Measurements from ENCODE around the gene PI4KA. TPM values are rescaled to one million over a fixed set of nuclear protein-coding genes. Genes with fewer than 3 reads are reported as not detected.

PI4KA gene
- polyA plus RNA-seq, 1 of the 3 experiments (the other 2 are of a cell fraction), result 30.0 TPM

- H3K4me3 ChIP-seq (ENCODE audit: low read depth in 2 of 2, low read length in 1 of 2), result no peak overlapping the region
- ChIA-PET CTCF (interaction anchor here (2.5 kb wide), 1 partner anchor 11 kb away, joined by 9 read pairs; no protein-coding TSS in a partner anchor), POLR2A (no interaction called here)
- H3K27me3 ChIP-seq (ENCODE audit: insufficient read depth), result no peaks in the 10 kb centered on the region
- peaks cover 33 to 45% of the 10 kb centered on the region in 2 experiments for H3K36me3 ChIP-seq (replicated peaks in 1 of 2; ENCODE audit: control insufficient read depth in 1 of 2, insufficient read depth in 2 of 2, low read length in 1 of 2)
- no peaks in the 10 kb centered on the region for H3K4me1 ChIP-seq (ENCODE audit: control insufficient read depth in 1 of 2, insufficient read depth in 2 of 2, low read depth in 1 of 2, low read length in 1 of 2)
- H3K79me2 ChIP-seq (ENCODE audit: insufficient read depth), result no peaks in the 10 kb centered on the region
- no peaks in the 10 kb centered on the region for H3K9me2 ChIP-seq
- H3K4me2 ChIP-seq, result no peak overlapping the region
- WGBS (ENCODE audit: low lambda C conversion rate), result 94% methylated on average over 9 of the region's 9 CpGs
- no peak overlapping the region for H2AFZ ChIP-seq (ENCODE audit: low read depth)
- no peaks in the 10 kb centered on the region for H4K20me1 ChIP-seq (ENCODE audit: insufficient read depth)
- no peak overlapping the region for H3K27ac ChIP-seq (ENCODE audit: low read depth in 2 of 2, low read length in 1 of 2)
- DNase-seq, result no peak
- no peaks in the 10 kb centered on the region for H3K9me3 ChIP-seq
- peaks cover 7% of the 10 kb centered on the region for H3F3A ChIP-seq (replicated peaks; ENCODE audit: insufficient read depth)
- TF ChIP-seq MEF2A (IDR thresholded peaks at IDR 0.05; ENCODE audit: borderline replicate concordance, low read depth), result no peak
- TF ChIP-seq RCOR1 (IDR thresholded peaks at IDR 0.05; ENCODE audit: low read length), result no peak
- no peak for TF ChIP-seq NFIC (IDR thresholded peaks at IDR 0.05; ENCODE audit: borderline replicate concordance)
- no peak for TF ChIP-seq CHD2 (IDR thresholded peaks at IDR 0.05; ENCODE audit: low read length, partially characterized antibody)
- no peak for TF ChIP-seq NRF1 (IDR thresholded peaks at IDR 0.05; ENCODE audit: low read depth, low read length)
- no peak for TF ChIP-seq EP300 (IDR thresholded peaks at IDR 0.05; ENCODE audit: borderline replicate concordance in 1 of 2, low read depth in 1 of 2, low read length in 1 of 2)
- no peak for TF ChIP-seq JUND (IDR thresholded peaks at IDR 0.05)
- no peak for TF ChIP-seq SIN3A (IDR thresholded peaks at IDR 0.05; ENCODE audit: borderline replicate concordance, low read depth, low read length)
- no peak for TF ChIP-seq MXI1 (IDR thresholded peaks at IDR 0.05; ENCODE audit: low read depth, low read length)
- TF ChIP-seq MAX (IDR thresholded peaks at IDR 0.05; ENCODE audit: low read depth), result no peak
- no peak for TF ChIP-seq EZH2phosphoT487 (IDR thresholded peaks at IDR 0.05; ENCODE audit: borderline replicate concordance, low read depth)
- TF ChIP-seq TAF1 (IDR thresholded peaks at IDR 0.05; ENCODE audit: borderline replicate concordance, low read depth, low read length), result no peak
- no peak for TF ChIP-seq FOXM1 (IDR thresholded peaks at IDR 0.05; ENCODE audit: low read depth)
- no peak overlapping the region for H3K9ac ChIP-seq
Observed at GRCh38 chr22:20815477-20816050, 43.0 kb downstream of the PI4KA start.

GRCh38 chr22:20814221-20814808, 44.3 kb downstream of the PI4KA start:
- no peaks in the 10 kb centered on the region for H3K9me2 ChIP-seq
- H3K27me3 ChIP-seq (ENCODE audit: insufficient read depth), result no peaks in the 10 kb centered on the region
- CTCF ChIA-PET, result interaction anchor here (1.5 to 2.5 kb wide), 2 partner anchors 10 to 53 kb away, joined by 5 to 9 read pairs; no protein-coding TSS in a partner anchor
- WGBS (ENCODE audit: low lambda C conversion rate), result 94% methylated on average over 5 of the region's 5 CpGs
- no peak overlapping the region for H3K9ac ChIP-seq
- no peak for DNase-seq
- POLR2A ChIA-PET, result no interaction called here
- no peak overlapping the region for H3K4me3 ChIP-seq (ENCODE audit: low read depth in 2 of 2, low read length in 1 of 2)
- H3K36me3 ChIP-seq (replicated peaks in 1 of 2; ENCODE audit: control insufficient read depth in 1 of 2, insufficient read depth in 2 of 2, low read length in 1 of 2), result peaks cover 31 to 40% of the 10 kb centered on the region in 2 experiments
- H4K20me1 ChIP-seq (ENCODE audit: insufficient read depth), result no peaks in the 10 kb centered on the region
- peaks cover 7% of the 10 kb centered on the region for H3F3A ChIP-seq (replicated peaks; ENCODE audit: insufficient read depth)
- H3K27ac ChIP-seq (ENCODE audit: low read depth in 2 of 2, low read length in 1 of 2), result no peak overlapping the region
- H3K79me2 ChIP-seq (ENCODE audit: insufficient read depth), result no peaks in the 10 kb centered on the region
- no peaks in the 10 kb centered on the region for H3K9me3 ChIP-seq
- no peak overlapping the region for H3K4me2 ChIP-seq
- no peaks in the 10 kb centered on the region for H3K4me1 ChIP-seq (ENCODE audit: control insufficient read depth in 1 of 2, insufficient read depth in 2 of 2, low read depth in 1 of 2, low read length in 1 of 2)
- no peak overlapping the region for H2AFZ ChIP-seq (ENCODE audit: low read depth)
- TF ChIP-seq MAX (IDR thresholded peaks at IDR 0.05; ENCODE audit: low read depth) (no peak), MXI1 (IDR thresholded peaks at IDR 0.05; ENCODE audit: low read depth, low read length) (no peak), ELF1 (IDR thresholded peaks at IDR 0.05) (no peak), NFIC (IDR thresholded peaks at IDR 0.05; ENCODE audit: borderline replicate concordance) (no peak), REST (IDR thresholded peaks at IDR 0.05; ENCODE audit: low read depth, low read length) (no peak), GABPA (IDR thresholded peaks at IDR 0.05; ENCODE audit: low read depth) (no peak), FOSL2 (IDR thresholded peaks at IDR 0.05; ENCODE audit: borderline replicate concordance, low read depth) (no peak), RXRA (IDR thresholded peaks at IDR 0.05; ENCODE audit: borderline replicate concordance, low read depth) (no peak), TCF12 (IDR thresholded peaks at IDR 0.05) (no peak), USF2 (IDR thresholded peaks at IDR 0.05; ENCODE audit: borderline replicate concordance, low read depth, low read length) (no peak), FOXM1 (IDR thresholded peaks at IDR 0.05; ENCODE audit: low read depth) (no peak), SMC3 (IDR thresholded peaks at IDR 0.05; ENCODE audit: low read depth, low read length) (no peak), EP300 (IDR thresholded peaks at IDR 0.05; ENCODE audit: borderline replicate concordance in 1 of 2, low read depth in 1 of 2, low read length in 1 of 2) (no peak), PBX3 (IDR thresholded peaks at IDR 0.05) (no peak)

Data from SK-N-SH (cell line).